ENCODE results near the gene CDK14.

CDK14 gene

GRCh38 chr7:91206361-91206960 is 610.3 kb downstream of the CDK14 start:
- DNase-seq (ENCODE audit: low spot score): no peak

DNA sequence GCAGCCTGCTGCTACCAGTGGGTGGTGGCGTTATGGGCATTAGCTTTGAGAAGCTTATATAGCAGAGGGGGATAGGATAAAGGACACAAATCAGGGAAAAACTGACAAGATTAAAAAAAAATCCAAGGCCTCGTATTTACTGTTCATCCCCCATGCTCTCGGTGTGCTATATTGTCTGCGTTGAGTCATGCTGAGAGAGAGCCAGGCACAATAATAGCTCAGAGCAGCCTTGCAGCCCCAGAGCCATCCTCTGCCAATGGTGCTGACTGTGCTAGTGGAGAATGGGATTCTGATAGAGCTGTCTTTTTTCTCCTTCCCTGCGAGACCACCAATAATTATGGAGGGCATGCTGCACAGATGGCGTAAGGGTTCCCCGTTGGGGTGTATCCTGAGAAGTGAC is 616.5 kb downstream of the CDK14 start:
- no peak for DNase-seq (ENCODE audit: low spot score)

GRCh38 chr7:91226411-91226810 is 630.3 kb downstream of the CDK14 start:
- DNase-seq (ENCODE audit: low spot score): no peak

DNA sequence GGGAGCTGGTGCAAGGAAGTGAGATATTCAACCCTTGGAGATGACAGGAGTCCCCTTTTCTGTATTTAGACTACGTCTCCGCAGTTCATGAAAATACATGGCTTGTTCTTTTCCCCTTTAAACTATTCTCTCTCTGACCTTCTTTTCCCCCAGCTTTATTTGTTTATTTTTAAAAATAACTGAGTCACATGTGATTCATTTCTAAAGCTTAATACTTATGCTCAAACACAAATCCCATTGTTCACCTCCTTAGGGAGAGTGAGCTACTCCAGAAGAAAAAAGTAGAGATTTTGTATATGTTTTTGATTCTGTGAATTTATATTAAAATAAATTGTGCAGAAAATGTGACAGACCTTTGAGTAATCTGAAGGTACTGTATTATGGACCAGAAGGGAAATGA is 632.2 kb downstream of the CDK14 start:
- no peak for DNase-seq (ENCODE audit: low spot score)

GRCh38 chr7:91228927-91229558 is 632.9 kb downstream of the CDK14 start:
- no peak for DNase-seq (ENCODE audit: low spot score)

DNA sequence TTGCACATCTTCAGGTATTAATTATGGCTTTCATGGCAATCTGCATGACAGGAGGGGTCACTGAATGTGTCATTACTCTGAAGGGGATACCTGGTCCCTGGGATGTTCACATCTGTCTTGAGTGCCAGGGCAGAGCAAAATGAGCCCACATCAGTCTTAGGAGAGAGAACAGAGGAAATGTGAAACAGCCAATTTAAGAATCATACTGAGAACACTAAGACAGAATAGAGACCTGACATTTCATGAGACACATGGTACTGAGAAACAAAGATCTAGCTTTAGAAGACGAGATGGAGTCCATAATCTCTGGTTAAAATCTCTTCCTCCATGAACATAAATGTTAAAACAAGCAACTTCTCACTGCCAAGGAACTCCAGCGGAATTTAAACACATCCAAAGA is 634.0 kb downstream of the CDK14 start:
- no peak for DNase-seq (ENCODE audit: low spot score)

DNA sequence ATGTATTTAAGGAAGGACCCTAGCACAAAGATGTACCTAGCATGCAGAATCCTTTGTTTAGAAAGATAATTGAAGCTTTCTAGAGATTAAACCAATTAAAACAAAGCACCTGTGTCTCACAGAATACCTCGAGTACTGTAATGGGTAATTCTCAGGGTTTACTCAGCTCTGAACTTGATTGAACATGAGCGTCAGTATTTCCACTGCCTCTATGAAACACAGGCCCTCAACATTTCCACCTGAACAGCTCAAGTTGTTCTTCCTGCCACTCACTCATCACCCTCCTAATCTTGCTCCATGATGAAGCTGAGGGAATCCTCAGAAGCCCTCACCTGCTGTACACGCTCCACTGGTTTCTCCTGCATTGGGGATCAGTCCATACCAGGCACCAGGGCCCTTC is 634.4 kb downstream of the CDK14 start:
- DNase-seq (ENCODE audit: low spot score): no peak

GRCh38 chr7:91233212-91233611 is 637.1 kb downstream of the CDK14 start:
- no peak for DNase-seq (ENCODE audit: low spot score)

- no peak for DNase-seq (ENCODE audit: low spot score)
Observed at GRCh38 chr7:91235211-91235832, 639.2 kb downstream of the CDK14 start.

GRCh38 chr7:91239171-91239604 is 643.1 kb downstream of the CDK14 start:
- peak; percentile 69 for DNase-seq (ENCODE audit: low spot score)

DNA sequence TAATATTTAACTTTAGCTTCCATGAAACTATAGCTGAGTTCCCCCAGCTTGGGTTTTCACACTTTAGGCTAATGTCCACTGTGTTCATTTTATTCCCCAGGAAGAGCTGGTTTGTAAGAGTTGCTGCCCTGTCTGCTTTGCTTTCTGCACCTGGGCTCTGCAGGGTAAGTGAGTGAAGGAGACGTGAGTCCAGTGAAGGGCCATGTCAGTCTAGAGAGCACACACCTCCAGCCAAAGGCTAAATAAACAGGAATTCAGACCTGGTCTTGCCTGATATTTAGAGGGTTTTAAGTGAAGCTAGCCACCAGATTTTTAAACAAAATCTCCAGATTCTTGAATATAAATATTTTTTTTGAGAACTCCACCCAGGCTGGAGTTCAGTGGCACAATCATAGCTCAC is 643.7 kb downstream of the CDK14 start:
- DNase-seq (ENCODE audit: low spot score): no peak

- no peak for DNase-seq (ENCODE audit: low spot score)
Observed at GRCh38 chr7:91240376-91240941, 644.3 kb downstream of the CDK14 start.

DNA sequence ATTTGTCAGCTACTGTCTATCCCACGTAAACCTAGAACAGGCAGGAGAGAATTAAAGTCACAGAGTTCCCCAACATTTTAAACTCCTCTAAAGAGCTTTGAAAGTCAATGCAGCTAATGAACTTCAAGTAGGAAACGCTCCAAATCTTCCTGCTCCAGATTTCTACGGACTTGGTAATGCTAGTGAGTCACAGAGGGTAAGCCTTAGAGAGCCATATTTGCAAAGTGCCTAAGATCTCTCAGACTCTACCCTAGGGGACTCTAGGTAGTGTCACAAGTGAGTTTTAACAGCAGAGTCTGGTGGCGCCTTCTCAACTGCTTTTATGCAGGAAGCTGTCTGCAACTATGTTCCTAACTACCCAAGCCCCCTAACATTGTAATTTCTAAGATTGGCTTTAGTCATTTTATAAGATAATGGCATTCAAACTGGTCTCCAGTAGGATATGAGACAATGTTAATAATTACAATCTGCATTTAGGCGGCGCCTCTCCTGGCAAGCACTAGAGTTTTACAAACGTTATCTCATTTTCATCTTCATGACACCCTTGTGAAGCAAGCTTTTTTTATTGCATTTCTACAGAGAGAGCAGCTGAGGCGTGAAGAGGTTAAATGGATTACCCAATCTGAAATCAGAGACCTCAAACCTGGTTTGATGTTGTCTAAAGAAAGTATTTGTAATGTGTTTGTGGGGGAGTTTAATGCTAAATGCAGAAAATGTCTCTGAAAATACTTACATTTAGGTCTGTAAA is 646.1 kb downstream of the CDK14 start:
- no peak for DNase-seq (ENCODE audit: low spot score)

GRCh38 chr7:91243591-91244301 is 647.6 kb downstream of the CDK14 start:
- DNase-seq (ENCODE audit: low spot score): no peak

GRCh38 chr7:91247500-91247899 is 651.4 kb downstream of the CDK14 start:
- DNase-seq (ENCODE audit: low spot score): no peak

GRCh38 chr7:91248996-91249395 is 652.9 kb downstream of the CDK14 start:
- no peak for DNase-seq (ENCODE audit: low spot score)

DNA sequence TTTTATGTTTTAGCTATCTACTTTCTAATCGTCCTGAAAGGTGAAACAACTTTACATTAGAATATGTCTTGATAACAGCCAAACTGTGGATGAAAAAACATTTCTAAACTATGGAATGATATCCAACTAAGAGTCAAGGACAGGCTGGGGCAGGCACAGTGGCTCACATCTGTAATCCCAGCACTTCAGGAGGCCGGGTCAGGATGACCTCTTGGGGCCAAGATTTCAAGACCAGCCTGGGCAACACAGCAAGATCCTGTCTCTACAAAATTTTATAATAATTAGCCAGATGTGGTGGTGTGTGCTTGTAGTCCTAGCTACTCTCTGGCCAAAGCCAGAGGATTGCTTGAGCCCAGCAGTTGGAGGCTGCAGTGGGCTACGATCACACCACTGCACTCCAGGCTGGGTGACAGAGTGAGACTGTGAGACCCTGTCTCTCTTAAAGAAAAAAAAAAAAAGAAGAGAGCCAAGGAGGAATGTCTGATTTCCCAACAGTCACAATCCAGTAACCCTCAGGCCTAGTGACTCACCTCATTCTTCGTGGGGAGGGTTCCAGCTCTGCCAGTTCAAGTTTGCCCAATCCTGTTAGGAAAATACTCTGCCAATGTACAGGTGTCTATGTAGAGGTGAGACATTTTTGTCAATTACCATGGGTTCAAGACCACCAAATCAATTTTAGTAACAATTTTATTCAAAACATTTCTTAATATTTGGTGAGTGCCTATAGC is 653.5 kb downstream of the CDK14 start:
- no peak for DNase-seq (ENCODE audit: low spot score)

DNA sequence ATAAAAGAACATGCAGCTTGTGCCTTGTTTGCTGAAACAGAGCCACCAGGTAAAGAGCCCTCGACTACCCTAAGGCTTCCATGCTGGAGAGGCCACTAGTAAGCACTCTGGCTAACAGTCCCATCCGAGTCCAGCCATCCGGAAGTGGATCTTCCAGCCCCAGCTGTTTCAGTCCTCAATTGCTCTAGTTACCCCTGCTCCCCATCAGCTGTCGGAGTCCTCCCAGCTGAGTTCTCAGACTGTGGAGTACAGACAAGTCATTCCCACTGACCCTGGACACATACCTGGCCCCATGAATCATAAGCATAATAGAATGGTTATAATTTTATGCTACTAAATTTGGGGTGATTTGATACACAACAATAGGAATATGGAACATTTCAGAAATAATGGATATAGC is 654.6 kb downstream of the CDK14 start:
- DNase-seq (ENCODE audit: low spot score): no peak

DNA sequence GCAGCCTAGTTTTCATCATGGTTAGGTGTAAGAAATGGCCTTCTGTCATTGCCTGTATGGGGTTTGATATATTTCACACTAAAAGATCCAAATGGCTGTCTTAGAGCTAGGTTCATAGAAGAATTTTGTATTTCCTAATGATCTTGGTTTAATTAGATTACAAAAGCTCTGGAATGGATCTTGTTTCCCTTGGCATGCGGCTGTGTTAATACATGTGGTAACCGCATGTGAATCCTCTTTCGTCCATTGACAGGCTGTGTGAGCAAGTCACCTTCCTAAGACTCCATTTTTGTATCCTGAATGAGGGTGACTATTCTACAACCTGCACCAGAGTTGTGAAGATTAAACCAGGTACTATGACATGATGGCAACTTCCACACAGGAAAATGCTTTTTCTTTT is 655.8 kb downstream of the CDK14 start:
- DNase-seq (ENCODE audit: low spot score): no peak

Measured in left forelimb (tissue), 1 donor.